NB4 (cell line): ENCODE measurements around the gene NR6A1.

Experiments used
- CTCF ChIP-seq: IDR thresholded peaks from one replicate; pipeline ENCODE4 v1.5.1; 2012; ENCODE audit warnings: low read depth, low read length
- MAX ChIP-seq: IDR thresholded peaks from 2 replicates; pipeline ENCODE4 v1.6.1; 2011; ENCODE audit warnings: low read depth, low read length
- MYC ChIP-seq: IDR thresholded peaks from 2 replicates; pipeline ENCODE4 v1.6.1; 2011; ENCODE audit warnings: low read depth, low read length
- POLR2A ChIP-seq: IDR thresholded peaks from 2 replicates; pipeline ENCODE4 v1.6.1; 2011; ENCODE audit warnings: mild to moderate bottlenecking; ENCODE audit not compliant: insufficient read length; ENCODE audit errors: extremely low read depth

- TF ChIP-seq CTCF (no peak), POLR2A (no peak), MAX (no peak), MYC (no peak)
Measured at GRCh38 chr9:124503713-124504529, 267.2 kb downstream of the NR6A1 start.
